Tibial nerve (tissue), 4 donors: ENCODE results near the gene ZNF281.

Source experiments
- CTCF ChIP-seq, 5 experiments: fragments of 200-600 bp in 3 of 5; fragments of 450-650 bp in 2 of 5; sonication (generic) in 3 of 5; IDR thresholded peaks; one replicate each; pipeline ENCODE4 v1.5.1; 2016 to 2019; ENCODE audit warnings: antibody characterized with exemption in 5 of 5, mild to moderate bottlenecking in 3 of 5, moderate library complexity in 2 of 5
- EP300 ChIP-seq, 2 donors: sonication (generic); formaldehyde crosslinking; IDR thresholded peaks; one replicate each; pipeline ENCODE4 v1.6.1; 2017; ENCODE audit warnings: antibody characterized with exemption in 2 of 2, mild to moderate bottlenecking in 1 of 2
- POLR2A ChIP-seq, 2 donors: fragments of 450-650 bp; IDR thresholded peaks; one replicate each; pipeline ENCODE4 v1.6.1; 2017; ENCODE audit warnings: antibody characterized with exemption in 2 of 2, mild to moderate bottlenecking in 2 of 2, moderate library complexity in 2 of 2

- TF ChIP-seq CTCF (IDR thresholded peaks at IDR 0.05) (no peak), POLR2A (IDR thresholded peaks at IDR 0.05) (no peak), EP300 (IDR thresholded peaks at IDR 0.05) (no peak)
Measured at GRCh38 chr1:200384818-200385390, 24.9 kb downstream of the ZNF281 start.
